Amygdala (tissue), 56 donors: ENCODE data around the gene VWCE.

Experiments
- DNase-seq, 56 donors: peaks; one replicate each; lab custom pipeline; 2025; lab: John Stamatoyannopoulos, UW

The VWCE gene

DNA sequence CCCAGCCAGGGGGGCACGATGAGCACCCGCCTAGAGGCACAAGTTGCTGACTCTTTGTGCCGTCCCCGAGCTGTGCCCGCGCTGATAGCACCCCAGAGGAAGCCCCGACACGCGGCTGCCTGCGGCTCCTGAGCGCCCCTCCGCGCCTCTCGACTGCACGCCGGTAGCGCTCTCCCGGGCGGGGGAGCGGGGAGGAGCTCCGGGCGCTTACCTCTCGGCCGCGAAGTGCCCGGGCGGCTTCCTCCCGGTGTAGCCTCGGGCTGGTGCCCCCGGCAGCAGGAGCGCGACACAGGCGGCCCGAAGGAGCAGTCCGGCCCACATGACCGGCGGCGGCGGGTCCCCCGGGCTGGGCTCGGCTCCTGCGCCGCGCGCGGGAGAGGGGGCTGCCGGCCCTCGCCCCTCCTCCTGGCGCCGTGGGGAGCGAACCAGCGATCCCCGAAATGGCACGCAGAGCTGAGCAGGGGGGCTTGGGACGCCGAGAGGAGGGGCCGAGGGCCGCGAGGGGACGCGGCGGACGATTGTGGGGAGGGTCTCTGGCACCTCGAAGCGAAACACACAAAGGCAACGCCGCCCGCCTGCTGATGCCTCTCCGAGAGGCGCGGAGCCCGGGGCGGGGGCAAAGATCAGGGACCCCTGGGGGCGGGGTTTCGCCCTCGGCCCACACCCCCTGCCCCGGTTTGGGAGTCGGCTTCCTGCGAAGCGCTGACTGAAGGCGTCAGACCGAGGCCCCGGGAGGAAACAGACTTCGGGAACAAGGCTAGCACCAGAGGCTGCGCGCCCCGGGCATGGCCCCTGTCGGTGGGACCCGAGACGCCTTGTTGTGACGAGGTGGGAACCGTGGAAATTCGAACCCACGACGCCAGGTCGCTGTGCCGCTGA lies at the start of gene VWCE:
TSS of gene VWCE (minus strand) at position 600 of the 879 bp plus-strand sequence. CDS start at position 321, 279 bp downstream.
- peak in 31 of 56 donors; percentile 5 to 67 (median 35) for DNase-seq

- no peak for DNase-seq
Measured at GRCh38 chr11:61343792-61344745, 49.0 kb upstream of the VWCE start.

GRCh38 chr11:61342207-61342803 lies 47.2 kb upstream of the VWCE start:
- no peak for DNase-seq

GRCh38 chr11:61341706-61342105 lies 46.6 kb upstream of the VWCE start:
- DNase-seq, result no peak

DNA sequence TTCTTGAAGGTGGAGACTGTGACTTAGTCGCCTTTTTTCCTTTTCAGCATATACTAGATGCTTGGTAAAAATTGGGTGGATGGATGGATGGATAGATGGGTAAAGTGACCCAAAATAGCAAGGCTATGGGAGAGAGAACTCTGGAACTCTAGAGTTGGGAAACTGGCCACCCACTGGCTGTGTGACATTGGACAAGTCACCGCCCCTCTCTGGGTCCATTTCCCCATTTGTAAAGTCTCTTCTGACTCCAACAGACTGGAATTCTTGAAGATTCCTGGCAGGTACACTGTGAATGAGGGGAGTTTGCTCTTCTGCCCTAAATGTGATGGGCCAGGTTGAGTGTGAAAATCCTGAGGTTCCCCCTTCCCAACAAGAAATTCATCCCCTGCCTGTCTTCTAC lies 45.9 kb upstream of the VWCE start:
- DNase-seq, result no peak

DNA sequence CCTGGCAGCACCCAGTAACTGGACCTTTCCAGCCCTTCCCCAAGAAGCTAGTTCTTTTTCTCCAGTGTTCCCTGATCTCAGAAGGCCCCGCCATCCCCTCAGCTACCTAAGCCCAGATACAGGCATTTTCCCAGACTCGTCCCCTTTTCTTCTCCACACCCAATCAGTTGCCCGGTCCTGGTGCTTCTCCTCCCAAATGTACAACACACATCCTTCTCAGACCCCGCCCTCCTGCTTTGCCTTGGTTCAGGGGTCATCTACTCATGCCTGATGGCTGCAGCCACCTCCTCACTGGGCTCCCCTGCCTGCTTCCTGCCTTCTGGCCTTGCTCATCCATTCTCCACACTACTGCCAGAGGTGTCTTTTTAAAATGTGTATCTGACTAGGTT lies 44.4 kb upstream of the VWCE start:
- DNase-seq, result no peak

DNA sequence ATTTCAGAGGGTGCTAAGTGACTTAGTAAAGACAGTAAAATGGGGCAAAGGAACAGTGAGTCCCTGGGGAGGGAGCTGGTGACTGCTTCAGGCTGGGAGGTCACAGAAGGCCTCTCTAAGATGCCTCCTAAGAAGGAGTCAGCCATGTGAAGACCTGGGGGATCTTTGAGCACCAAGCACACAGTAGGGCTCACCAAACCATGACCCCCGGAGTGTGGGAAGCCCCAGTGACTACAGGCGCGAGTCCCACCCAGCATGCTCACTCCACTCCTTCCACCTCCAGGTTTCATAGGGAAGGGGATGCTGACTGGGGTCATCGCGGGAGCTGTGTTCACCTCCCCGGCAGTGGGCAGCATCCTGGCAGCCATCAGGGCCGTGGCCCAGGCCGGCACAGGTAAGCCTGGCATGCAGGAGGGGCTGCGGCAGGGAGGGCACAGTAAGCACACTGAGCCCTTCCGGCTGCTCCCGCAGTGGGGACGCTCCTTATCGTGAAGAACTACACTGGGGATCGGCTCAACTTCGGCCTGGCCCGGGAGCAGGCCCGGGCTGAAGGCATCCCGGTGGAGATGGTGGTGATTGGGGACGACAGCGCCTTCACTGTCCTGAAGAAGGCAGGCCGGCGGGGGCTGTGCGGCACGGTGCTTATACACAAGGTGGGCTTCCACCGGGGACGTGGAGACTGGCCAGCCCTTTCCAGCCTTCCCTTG lies 43.8 kb upstream of the VWCE start:
- no peak for DNase-seq

DNA sequence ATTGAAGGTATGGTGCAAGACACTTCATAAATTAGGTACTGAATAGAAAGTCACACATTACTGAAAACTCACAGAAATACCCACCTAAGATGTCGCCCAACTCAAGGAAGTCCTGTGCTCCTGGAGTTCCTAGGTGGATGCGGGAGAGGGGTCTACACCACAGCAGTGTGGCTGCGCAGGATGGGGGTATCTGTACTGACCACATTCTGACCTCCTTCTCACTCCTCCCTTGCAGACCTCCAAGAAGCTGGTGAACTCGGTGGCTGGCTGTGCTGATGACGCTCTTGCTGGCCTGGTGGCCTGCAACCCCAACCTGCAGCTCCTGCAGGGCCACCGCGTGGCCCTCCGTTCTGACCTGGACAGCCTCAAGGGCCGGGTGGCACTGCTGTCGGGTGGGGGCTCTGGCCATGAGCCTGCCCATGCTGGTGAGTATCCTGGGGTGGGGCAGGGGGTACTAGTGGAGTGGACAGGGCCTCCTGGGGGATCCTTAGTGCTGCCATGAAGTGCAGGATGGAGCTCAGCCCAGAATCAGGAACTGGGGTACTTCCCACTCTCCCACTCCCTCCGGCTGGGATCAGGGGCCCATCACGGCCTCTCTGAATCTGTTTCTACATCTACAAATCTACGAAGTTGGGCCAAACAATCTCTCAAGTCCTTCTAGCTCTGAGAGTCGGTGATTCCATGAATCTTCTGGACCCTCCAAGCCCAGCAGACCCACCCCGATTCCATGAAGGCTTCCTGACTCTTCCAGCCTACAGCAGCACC lies 42.8 kb upstream of the VWCE start:
- DNase-seq, result no peak

DNA sequence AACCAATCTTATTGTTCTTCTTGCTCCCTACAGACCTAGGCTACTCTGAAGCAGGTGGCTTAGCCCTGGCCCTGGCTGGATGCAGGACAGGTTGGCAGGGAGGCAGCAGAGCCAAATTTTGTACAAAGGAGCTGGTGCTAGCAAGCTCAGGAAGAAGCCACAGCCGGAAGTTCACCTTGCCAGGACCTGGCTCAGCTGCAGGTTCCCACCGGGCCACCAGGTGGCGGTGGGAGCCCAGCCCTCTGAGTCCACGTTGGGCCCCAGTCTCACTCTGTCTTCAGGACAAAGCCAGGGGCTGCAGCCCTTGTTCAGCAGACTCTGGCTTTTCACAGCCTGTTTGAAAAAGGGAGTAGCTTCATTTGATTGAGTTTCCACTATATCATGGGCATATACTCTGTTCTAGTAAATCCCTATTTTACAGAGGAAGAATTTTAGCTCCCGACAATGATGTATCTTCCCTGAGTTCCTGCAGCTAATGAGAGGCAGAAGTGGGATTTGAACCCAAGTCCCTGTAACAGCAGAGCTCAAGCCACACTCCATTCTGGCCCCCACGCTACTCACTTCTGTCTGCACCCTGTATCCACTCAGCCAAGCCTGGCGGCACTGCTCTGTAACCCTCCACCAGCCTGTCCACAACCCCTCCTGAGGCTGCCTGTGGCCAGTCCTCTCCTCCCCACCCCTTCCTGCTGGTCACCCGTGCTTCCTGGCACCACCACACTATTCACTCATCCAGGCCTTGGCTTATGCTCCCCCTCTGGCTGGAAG lies 41.2 kb upstream of the VWCE start:
- DNase-seq, result peak in 33 of 56 donors; percentile 9 to 63 (median 25)

DNA sequence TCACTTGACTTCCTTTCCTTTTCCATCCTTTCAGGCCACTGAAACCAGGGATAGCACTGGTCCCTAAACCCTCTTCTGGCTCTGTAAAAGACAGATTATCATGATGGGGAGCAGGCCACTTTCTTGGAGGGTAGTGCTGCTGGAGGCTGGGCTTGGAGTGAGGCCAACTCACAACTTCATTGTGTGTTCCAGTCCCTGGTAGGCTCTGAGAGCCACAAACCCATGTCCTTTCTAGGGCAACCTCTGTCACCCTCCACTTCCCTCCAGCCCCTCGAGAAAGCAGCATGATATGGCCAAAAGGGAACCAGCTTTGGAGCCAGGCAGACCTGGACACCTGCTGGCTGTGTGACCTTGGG lies 40.2 kb upstream of the VWCE start:
- no peak for DNase-seq

DNA sequence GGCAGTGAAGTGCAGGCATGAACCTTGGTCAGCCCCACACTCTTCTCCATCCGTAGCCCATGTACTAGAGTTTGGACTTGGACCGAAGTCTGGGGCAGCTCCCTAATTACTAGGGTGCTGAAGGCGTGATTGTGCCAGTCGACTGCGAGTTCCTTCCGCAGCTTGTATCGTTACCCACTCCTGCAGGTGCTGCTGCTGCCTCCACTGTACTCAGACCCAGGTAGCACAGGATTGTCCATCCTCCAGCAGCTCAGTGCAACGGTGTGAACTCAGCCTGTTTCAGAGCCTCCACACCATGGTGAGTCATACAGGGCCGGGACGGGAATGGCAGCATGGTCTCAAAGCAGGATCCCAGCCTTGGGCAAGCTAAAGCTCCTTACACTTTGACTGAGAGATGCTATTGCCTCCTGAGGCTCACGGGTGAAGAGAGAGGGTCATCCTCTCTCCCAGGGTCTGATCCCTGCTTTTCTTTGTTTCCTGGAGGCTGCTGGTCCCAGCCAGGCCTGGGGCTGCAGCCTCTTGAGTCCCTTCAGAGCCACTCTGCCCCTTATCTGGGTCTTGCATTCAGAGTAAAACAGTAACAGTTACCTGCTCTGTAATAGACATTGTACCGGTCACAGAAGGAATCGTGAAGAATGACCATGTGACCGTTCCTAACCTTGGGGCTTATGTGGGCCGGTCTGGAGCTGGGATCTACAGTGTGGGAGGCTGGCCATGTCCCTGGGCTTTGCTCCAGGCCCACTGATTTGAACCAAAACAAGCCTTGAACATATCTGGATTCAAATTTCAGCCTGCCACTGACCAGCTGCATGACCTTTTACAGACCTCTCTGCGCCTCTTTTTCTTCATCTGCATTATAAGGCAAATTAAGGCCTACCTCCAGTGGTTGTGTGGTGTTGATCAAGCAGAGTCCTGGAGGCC lies 39.6 kb upstream of the VWCE start:
- DNase-seq, result no peak

GRCh38 chr11:61333550-61334433 lies 38.7 kb upstream of the VWCE start:
- DNase-seq, result no peak

DNA sequence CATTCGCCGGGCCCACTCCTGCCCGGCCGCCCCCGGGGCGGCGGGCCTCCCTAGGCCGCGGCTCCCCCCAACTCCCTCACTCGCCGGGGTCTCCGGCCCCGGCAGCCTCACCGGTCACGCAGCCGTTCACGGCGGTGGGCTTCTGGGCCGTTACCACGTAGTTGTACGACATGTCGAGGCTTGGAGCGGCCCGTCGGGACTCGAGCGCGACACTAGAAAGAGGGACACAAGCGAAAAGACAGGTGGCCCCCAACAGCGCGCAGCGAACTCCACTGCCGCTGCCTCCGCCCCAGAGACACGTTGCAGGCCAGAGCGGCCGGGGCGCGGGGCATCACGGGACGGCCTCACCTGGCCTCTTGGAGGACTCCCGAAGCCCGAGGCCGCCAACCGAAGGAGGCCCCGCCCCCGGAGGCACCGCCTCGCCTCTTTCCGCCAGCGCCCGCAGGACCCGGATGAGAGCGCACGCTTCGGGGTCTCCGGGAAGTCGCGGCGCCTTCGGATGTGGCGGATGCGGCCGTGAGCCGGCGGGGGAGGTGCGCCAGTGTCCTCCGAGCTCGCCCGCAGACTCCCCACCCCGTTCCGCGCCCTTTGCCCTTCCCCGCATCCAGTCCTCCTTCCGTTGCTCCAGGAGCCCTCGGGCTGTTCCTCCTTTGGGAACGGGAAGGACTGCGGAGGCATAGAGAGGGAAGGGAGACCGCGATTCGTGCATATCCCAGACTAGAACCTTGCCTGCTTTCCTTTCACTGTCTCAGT lies 37.9 kb upstream of the VWCE start, which contains the start of the genes DDB1 and TKFC:
TSS of gene DDB1 (minus strand) at position 309 of the 753 bp plus-strand sequence. CDS start at position 172, 137 bp downstream.
TSS of gene TKFC (plus strand) at position 432 of the 753 bp plus-strand sequence. CDS start 1,501 bp downstream, outside the sequence.
- DNase-seq, result peak; percentile 48 to 97 (median 87)

- DNase-seq, result peak in 2 of 56 donors; percentile 9 to 15
Measured at GRCh38 chr11:61332281-61332796, 37.2 kb upstream of the VWCE start.

- DNase-seq, result no peak
Measured at GRCh38 chr11:61331651-61332050, 36.5 kb upstream of the VWCE start.
